Neuron (in vitro differentiated cells): ENCODE results near the gene IQGAP3.

Experiments used
- H2AFZ ChIP-seq: one replicate; pipeline ENCODE4 v1.6.1; 2013; ENCODE audit warnings: low read depth, mild to moderate bottlenecking, inconsistent platforms, low read length, moderate library complexity
- H3K27me3 ChIP-seq: one replicate; pipeline ENCODE4 v1.6.1; 2013; ENCODE audit warnings: low read length; ENCODE audit not compliant: insufficient read depth
- H3K36me3 ChIP-seq: one replicate; pipeline ENCODE4 v1.6.1; 2013; ENCODE audit warnings: low read length; ENCODE audit not compliant: insufficient read depth
- H3K4me1 ChIP-seq: one replicate; pipeline ENCODE4 v1.6.1; 2013; ENCODE audit warnings: low read length; ENCODE audit not compliant: insufficient read depth
- H3K4me3 ChIP-seq: 2 replicates; pipeline ENCODE4 v1.5.1; 2013; ENCODE audit warnings: mild to moderate bottlenecking, low read length, moderate library complexity
- H3K9me3 ChIP-seq: one replicate; pipeline ENCODE4 v1.6.1; 2013; ENCODE audit warnings: low read length

IQGAP3 gene

GRCh38 chr1:156489166-156489934, 83.0 kb downstream of the IQGAP3 start:
- Histone ChIP-seq H3K36me3 (no peaks in the 10 kb centered on the region), H3K4me3 (no peak overlapping the region), H3K27me3 (no peaks in the 10 kb centered on the region), H3K9me3 (no peaks in the 10 kb centered on the region), H3K4me1 (peaks cover 48% of the 10 kb centered on the region), H2AFZ (no peak overlapping the region)

GRCh38 chr1:156488566-156489165, 83.7 kb downstream of the IQGAP3 start:
- Histone ChIP-seq H3K36me3 (no peaks in the 10 kb centered on the region), H2AFZ (no peak overlapping the region), H3K27me3 (no peaks in the 10 kb centered on the region), H3K4me3 (no peak overlapping the region), H3K9me3 (no peaks in the 10 kb centered on the region), H3K4me1 (peaks cover 48% of the 10 kb centered on the region)

GRCh38 chr1:156487862-156488261, 84.5 kb downstream of the IQGAP3 start:
- peaks cover 6% of the 10 kb centered on the region for H3K36me3 ChIP-seq
- H3K9me3 ChIP-seq: no peaks in the 10 kb centered on the region
- H2AFZ ChIP-seq: no peak overlapping the region
- H3K4me1 ChIP-seq: peaks cover 48% of the 10 kb centered on the region
- H3K4me3 ChIP-seq: no peak overlapping the region
- no peaks in the 10 kb centered on the region for H3K27me3 ChIP-seq

GRCh38 chr1:156486421-156487344, 85.7 kb downstream of the IQGAP3 start:
- H3K36me3 ChIP-seq: peaks cover 18% of the 10 kb centered on the region
- H3K4me3 ChIP-seq: no peak overlapping the region
- H2AFZ ChIP-seq: no peak overlapping the region
- no peaks in the 10 kb centered on the region for H3K9me3 ChIP-seq
- peaks cover 48% of the 10 kb centered on the region for H3K4me1 ChIP-seq
- no peaks in the 10 kb centered on the region for H3K27me3 ChIP-seq

- Histone ChIP-seq H3K27me3 (no peaks in the 10 kb centered on the region), H3K36me3 (peaks cover 25% of the 10 kb centered on the region), H2AFZ (no peak overlapping the region), H3K4me3 (no peak overlapping the region), H3K9me3 (no peaks in the 10 kb centered on the region), H3K4me1 (peaks cover 46% of the 10 kb centered on the region)
Measured at GRCh38 chr1:156485984-156486383, 86.4 kb downstream of the IQGAP3 start.

GRCh38 chr1:156484480-156485058, 87.8 kb downstream of the IQGAP3 start:
- H3K27me3 ChIP-seq: no peaks in the 10 kb centered on the region
- H3K36me3 ChIP-seq: peaks cover 36% of the 10 kb centered on the region
- no peak overlapping the region for H2AFZ ChIP-seq
- H3K9me3 ChIP-seq: no peaks in the 10 kb centered on the region
- H3K4me3 ChIP-seq: no peak overlapping the region
- peaks cover 32% of the 10 kb centered on the region for H3K4me1 ChIP-seq

GRCh38 chr1:156483397-156483796, 89.0 kb downstream of the IQGAP3 start:
- Histone ChIP-seq H2AFZ (no peak overlapping the region), H3K36me3 (peaks cover 45% of the 10 kb centered on the region), H3K4me1 (peaks cover 20% of the 10 kb centered on the region), H3K27me3 (no peaks in the 10 kb centered on the region), H3K9me3 (no peaks in the 10 kb centered on the region), H3K4me3 (no peak overlapping the region)

GRCh38 chr1:156482276-156482675, 90.1 kb downstream of the IQGAP3 start:
- Histone ChIP-seq H3K9me3 (no peaks in the 10 kb centered on the region), H3K4me1 (peaks cover 10% of the 10 kb centered on the region), H3K36me3 (peaks cover 54% of the 10 kb centered on the region), H3K4me3 (no peak overlapping the region), H3K27me3 (no peaks in the 10 kb centered on the region), H2AFZ (no peak overlapping the region)

GRCh38 chr1:156481527-156481926, 90.8 kb downstream of the IQGAP3 start:
- Histone ChIP-seq H3K27me3 (no peaks in the 10 kb centered on the region), H3K4me1 (peaks cover 3% of the 10 kb centered on the region), H3K36me3 (peaks cover 60% of the 10 kb centered on the region), H3K4me3 (no peak overlapping the region), H2AFZ (no peak overlapping the region), H3K9me3 (no peaks in the 10 kb centered on the region)

- H3K4me1 ChIP-seq: no peaks in the 10 kb centered on the region
- no peak overlapping the region for H3K4me3 ChIP-seq
- peaks cover 69% of the 10 kb centered on the region for H3K36me3 ChIP-seq
- no peaks in the 10 kb centered on the region for H3K9me3 ChIP-seq
- no peaks in the 10 kb centered on the region for H3K27me3 ChIP-seq
- no peak overlapping the region for H2AFZ ChIP-seq
Measured at GRCh38 chr1:156480411-156481192, 91.8 kb downstream of the IQGAP3 start.

GRCh38 chr1:156480016-156480370, 92.4 kb downstream of the IQGAP3 start:
- H3K36me3 ChIP-seq: peaks cover 74% of the 10 kb centered on the region
- no peaks in the 10 kb centered on the region for H3K9me3 ChIP-seq
- H2AFZ ChIP-seq: no peak overlapping the region
- no peak overlapping the region for H3K4me3 ChIP-seq
- H3K27me3 ChIP-seq: no peaks in the 10 kb centered on the region
- H3K4me1 ChIP-seq: no peaks in the 10 kb centered on the region
